Measurements from ENCODE around the gene PCDHGA10. TPM values are rescaled to one million over a fixed set of nuclear protein-coding genes. Genes with fewer than 3 reads are reported as not detected.
"Not testable (repeated sequence)": the region's sequence is repeated elsewhere in the genome, so short reads cannot be mapped to it uniquely, and the experiment has no call there.

Gene PCDHGA10
- polyA plus RNA-seq, 1 experiment, result 9.2 TPM

GRCh38 chr5:141397756-141398551 is 14.8 kb upstream of the PCDHGA10 start, which contains the start of gene PCDHGB5:
Gene PCDHGB5, plus strand, starts transcription at chr5:141397947. Its CDS starts 181 bp downstream, at chr5:141398128.
- Histone ChIP-seq H3K4me3 (ENCODE audit: low read depth, low read length) (peak within 1 kb of the TSS; percentile 41), H3K9me3 (ENCODE audit: control insufficient read depth, insufficient read depth, low read length) (peaks cover 61% of the 10 kb centered on the region)
- DNase-seq (ENCODE audit: low read depth, low spot score); H3K27ac ChIP-seq (ENCODE audit: low read depth, low read length); POLR2A ChIA-PET; H3K27me3 ChIP-seq (ENCODE audit: control insufficient read depth, insufficient read depth, low read length): not testable (repeated sequence)
- TF ChIP-seq CTCF (IDR thresholded peaks at IDR 0.05; ENCODE audit: low read depth, low read length), result peak; percentile 50
- CTCF ChIA-PET, result interaction anchor here (1.0 to 4.3 kb wide), 9 partner anchors 20 to 168 kb away, joined by 3 to 40 read pairs (median 4); partner anchors contain the start of genes PCDHGA1, PCDHGA12, PCDHGA2 and PCDHGB3

DNA sequence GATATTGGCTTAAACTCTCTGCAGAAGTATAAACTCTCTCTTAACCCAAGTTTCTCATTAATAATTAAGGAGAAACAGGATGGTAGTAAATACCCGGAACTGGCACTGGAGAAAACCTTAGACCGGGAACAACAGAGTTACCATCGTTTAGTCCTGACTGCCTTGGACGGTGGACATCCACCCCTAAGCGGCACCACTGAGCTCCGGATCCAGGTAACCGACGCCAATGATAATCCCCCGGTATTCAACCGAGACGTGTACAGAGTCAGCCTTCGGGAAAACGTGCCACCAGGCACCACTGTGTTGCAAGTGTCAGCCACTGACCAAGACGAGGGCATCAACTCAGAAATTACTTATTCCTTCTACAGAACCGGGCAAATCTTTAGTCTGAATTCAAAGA is 14.2 kb upstream of the PCDHGA10 start:
- no peak for DNase-seq (ENCODE audit: low read depth, low spot score)
- Histone ChIP-seq H3K27ac (ENCODE audit: low read depth, low read length) (no peak overlapping the region), H3K9me3 (ENCODE audit: control insufficient read depth, insufficient read depth, low read length) (peaks cover 61% of the 10 kb centered on the region), H3K4me3 (ENCODE audit: low read depth, low read length) (no peak overlapping the region), H3K27me3 (ENCODE audit: control insufficient read depth, insufficient read depth, low read length) (no peaks in the 10 kb centered on the region)
- CTCF ChIA-PET, result interaction anchor here (1.7 to 4.3 kb wide), 2 partner anchors 31 to 165 kb away, joined by 3 to 40 read pairs; partner anchors contain the start of gene PCDHGA12
- TF ChIP-seq CTCF (IDR thresholded peaks at IDR 0.05; ENCODE audit: low read depth, low read length), result no peak
- POLR2A ChIA-PET, result no interaction called here

DNA sequence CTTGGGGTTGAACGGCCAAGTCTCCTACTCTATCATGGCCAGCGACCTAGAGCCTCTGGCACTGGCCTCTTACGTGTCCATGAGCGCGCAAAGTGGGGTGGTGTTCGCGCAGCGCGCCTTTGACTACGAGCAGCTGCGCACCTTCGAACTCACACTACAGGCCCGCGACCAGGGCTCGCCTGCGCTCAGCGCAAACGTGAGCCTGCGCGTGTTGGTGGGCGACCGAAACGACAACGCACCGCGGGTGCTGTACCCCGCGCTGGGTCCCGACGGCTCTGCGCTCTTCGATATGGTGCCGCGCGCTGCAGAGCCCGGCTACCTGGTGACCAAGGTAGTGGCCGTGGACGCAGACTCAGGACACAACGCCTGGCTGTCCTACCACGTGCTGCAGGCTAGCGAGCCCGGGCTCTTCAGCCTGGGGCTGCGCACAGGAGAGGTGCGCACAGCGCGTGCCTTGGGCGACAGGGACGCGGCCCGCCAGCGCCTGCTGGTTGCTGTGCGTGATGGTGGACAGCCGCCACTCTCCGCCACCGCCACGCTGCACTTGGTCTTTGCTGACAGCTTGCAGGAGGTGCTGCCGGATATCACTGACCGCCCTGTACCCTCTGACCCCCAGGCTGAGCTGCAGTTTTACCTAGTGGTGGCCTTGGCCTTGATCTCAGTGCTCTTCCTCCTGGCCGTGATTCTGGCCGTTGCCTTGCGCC is 13.1 kb upstream of the PCDHGA10 start:
- Histone ChIP-seq H3K4me3 (ENCODE audit: low read depth, low read length) (no peak overlapping the region), H3K9me3 (ENCODE audit: control insufficient read depth, insufficient read depth, low read length) (peaks cover 61% of the 10 kb centered on the region), H3K27ac (ENCODE audit: low read depth, low read length) (no peak overlapping the region), H3K27me3 (ENCODE audit: control insufficient read depth, insufficient read depth, low read length) (no peaks in the 10 kb centered on the region)
- no peak for DNase-seq (ENCODE audit: low read depth, low spot score)
- no peak for TF ChIP-seq CTCF (IDR thresholded peaks at IDR 0.05; ENCODE audit: low read depth, low read length)
- POLR2A ChIA-PET, result no interaction called here
- CTCF ChIA-PET, result interaction anchor here (2.2 kb wide), 1 partner anchor 158 kb away, joined by 18 read pairs; no protein-coding TSS in a partner anchor

DNA sequence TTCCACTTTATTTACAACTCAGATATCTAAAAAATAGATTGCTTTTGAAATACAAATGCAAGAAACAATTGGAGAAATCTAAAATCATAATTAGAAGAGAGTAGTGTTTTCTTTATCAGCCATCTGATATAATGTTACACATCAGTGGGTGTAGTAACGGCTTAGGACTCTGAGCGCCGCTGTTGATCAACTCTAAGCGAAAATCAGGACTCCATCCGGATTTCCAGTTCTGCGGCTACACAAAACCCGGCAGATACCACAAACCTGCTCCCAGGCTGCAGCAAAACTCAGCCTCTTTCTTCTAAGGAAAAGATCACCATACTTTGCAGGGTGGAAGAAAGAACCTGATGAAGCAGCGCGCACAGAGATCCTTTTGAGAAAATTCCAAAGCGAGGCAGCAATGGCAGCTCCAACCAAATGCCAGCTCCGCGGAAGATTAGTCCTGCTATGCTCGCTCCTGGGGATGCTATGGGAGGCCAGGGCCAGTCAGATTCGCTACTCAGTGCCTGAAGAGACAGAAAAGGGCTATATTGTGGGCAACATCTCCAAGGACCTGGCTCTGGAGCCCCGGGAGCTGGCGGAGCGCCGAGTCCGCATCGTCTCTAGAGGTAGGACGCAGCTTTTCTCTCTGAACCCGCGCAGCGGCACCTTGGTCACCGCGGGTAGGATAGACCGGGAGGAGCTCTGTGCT is 10.1 kb upstream of the PCDHGA10 start, which contains the start of gene PCDHGA9:
TSS of gene PCDHGA9 (plus strand) at position 226 of the 691 bp plus-strand sequence. CDS start at position 401, 175 bp downstream.
- Histone ChIP-seq H3K27me3 (ENCODE audit: control insufficient read depth, insufficient read depth, low read length) (no peaks in the 10 kb centered on the region), H3K4me3 (ENCODE audit: low read depth, low read length) (peak within 1 kb of the TSS; percentile 45), H3K27ac (ENCODE audit: low read depth, low read length) (peak within 1 kb of the TSS; percentile 47), H3K9me3 (ENCODE audit: control insufficient read depth, insufficient read depth, low read length) (peaks cover 64% of the 10 kb centered on the region)
- ChIA-PET POLR2A (interaction anchor here (1.1 kb wide), 1 partner anchor 161 kb away, joined by 4 read pairs; no protein-coding TSS in a partner anchor), CTCF (interaction anchor here (0.9 to 2.0 kb wide), 6 partner anchors 10 to 165 kb away, joined by 3 to 18 read pairs (median 7); partner anchors contain the start of genes PCDHGA10 and PCDHGB7)
- peak; percentile 53 for TF ChIP-seq CTCF (IDR thresholded peaks at IDR 0.05; ENCODE audit: low read depth, low read length)
- DNase-seq (ENCODE audit: low read depth, low spot score), result no peak
